HG02642 (cell line): ENCODE data around the gene YOD1.

Experiments used
- ATAC-seq: cut with Tn5 transposase; IDR thresholded peaks from one replicate; pipeline ENCODE4 v1.9.1; 2021; ENCODE audit warnings: mild to moderate bottlenecking; ENCODE audit not compliant: unreplicated experiment, poor library complexity

YOD1 gene

DNA sequence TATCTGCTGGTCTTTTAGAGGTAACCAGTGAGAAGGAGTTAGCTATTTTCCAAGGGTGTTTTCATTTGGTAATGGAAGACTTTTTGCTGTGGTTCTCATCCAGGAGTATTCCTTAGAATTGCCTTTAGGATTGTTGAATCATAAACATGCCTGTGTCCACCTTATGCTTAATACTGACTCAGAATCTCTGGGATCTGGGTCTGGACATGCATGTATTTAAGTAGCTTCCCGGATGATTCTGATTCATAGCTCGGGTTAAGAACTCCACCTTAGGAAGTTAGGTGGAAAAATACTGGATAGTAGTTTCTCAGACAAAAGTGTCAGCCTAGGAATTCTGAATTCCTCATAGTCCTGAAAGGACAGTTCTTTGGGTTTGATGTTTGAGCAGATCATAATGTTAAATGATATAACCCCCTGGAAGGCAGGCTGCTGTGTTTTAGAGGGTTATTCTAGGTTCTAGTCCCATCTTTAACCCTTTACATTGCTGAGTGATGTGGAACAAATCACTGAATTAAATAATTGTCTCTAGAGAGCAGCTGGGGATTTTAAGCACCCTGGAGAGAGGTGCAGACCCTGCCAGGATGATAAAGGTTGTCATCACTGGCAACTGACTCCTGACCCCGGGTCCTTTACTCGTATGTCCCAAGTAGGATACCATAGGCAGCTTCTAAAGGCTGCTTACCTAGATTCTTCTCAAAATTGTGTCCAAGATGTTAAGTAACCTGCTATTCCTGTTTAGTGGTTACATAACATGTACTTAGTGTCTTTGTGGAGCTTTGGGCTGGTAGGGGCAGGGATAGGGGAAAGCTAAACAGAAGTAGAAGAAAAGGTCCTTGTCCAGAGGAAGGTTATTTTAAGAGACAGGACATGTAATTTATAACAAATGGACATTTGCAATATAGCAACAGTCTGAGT lies 23.2 kb upstream of the YOD1 start:
- ATAC-seq, result no peak

DNA sequence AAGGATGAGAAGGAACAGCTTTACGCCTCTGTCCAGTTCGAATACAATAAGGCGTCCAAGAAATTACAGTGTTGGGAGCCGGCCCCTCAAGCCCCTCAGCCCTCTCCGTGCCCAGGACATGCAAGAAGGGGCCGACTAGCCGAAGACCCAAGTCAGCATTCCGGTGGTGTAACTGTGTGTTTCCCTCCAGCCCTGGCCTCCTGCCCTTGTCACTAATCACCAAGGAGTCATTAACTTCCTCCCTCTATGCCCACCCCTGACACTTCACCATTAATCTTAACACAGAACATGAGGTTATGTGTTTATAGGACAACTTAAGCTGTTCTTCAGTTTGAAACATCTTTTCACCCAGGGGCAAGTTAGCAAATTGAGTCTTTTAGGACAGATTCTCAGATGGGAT lies 21.2 kb upstream of the YOD1 start:
- ATAC-seq, result no peak

DNA sequence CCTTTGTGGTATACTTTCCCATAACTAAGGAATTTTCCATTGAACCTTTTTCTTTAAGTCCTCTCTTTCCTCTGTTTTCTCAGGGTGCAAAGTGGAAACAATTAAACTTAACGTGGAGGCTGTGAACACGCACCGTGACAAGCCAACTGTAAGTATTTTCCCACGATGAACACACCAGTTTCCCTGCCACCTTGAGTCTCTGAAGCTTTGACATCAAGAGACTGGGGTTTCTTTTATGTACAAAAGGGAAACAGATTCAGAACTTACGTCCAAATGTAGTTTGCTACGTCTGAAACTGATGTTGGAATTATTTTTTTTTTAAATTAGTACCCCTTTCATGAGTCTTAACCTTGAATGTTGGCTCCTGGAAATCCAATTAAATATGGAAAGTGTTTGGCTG lies 20.4 kb upstream of the YOD1 start:
- ATAC-seq, result no peak

DNA sequence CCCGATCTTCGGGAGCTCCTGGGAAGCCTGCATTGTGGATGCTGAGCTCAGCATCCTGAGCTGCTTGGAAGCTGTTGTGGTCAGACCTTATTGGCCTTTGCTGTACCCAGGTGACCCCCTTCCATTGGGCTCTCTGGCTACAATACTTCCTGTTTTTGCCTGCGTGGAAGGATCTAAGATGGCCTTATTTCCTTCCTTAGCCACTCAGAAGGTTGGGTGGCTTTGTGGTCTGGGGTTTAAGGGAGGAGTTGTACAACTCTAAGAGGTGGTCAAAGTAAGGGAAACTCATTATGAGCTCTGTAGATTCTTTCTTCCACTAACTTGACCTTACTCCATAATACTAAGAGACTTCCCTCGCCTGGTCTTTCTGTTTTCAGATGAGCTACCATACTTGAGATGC lies 19.8 kb upstream of the YOD1 start:
- ATAC-seq, result no peak

DNA sequence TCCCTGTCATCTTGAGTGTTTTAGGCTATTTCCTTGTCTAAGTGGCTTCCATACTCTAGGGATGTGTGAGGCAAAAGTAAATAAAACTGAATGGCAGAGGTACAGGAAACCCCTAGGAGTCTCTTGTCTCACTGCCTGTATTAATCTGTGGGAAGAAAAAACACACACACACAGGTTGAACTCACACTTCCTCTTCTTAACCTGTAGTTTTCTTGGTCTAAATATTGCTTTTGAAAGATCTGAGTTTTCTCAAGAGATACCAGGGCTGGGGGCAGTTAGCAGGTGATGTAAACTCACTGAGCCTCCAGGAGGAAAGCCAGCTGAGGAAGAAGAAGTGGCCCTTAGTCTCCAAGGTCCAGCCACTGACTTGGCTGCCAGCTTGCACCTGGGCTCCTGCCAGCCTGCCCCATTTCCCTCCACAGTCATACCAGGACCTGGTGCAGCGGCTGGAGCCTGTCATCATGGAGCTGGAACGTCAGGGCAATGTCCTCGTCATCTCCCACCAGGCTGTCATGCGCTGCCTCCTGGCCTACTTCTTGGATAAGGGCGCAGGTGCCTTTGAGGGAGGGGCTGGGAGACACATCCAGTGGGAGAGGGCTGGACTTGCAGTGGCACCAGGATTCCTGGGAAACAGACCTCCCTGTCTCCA lies 19.0 kb upstream of the YOD1 start:
- ATAC-seq, result no peak

DNA sequence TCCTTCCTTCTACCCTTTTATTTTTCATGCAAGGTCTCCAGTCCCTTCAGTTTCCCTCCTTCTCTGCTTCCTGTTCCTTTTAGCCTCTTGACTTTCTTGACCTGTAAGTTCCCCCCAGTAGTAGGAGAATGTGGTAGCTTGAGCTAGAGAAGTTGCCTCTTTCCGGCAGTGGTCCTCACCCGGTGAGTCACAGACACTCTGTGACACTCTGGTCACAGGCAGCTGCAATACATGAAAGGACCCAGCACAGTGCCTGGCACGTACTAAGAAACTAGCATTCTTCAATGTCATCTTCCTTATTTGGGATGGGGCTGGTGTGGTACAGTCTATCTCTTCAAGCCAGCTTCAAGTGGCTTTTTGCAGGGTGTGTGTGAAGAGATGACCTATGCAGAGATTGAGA lies 18.1 kb upstream of the YOD1 start:
- ATAC-seq, result no peak

DNA sequence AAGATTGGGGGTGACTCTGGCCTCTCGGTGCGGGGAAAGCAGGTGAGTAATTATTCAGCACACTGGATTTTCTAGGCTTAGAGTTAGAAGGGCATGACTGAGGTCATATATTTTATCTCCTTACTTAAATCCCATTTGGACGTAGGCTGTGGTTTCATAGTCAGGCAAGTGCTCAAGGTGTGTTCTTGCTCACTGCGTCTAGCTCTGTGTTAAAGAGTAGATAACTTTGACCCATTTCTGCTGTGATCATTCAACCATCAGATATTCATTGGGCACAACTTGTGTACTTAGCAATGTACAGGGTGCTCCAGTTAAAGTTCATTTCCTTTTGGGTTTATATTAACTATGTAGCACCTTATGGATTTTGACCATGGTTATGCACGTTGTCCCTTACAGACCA lies 16.7 kb upstream of the YOD1 start:
- no peak for ATAC-seq

DNA sequence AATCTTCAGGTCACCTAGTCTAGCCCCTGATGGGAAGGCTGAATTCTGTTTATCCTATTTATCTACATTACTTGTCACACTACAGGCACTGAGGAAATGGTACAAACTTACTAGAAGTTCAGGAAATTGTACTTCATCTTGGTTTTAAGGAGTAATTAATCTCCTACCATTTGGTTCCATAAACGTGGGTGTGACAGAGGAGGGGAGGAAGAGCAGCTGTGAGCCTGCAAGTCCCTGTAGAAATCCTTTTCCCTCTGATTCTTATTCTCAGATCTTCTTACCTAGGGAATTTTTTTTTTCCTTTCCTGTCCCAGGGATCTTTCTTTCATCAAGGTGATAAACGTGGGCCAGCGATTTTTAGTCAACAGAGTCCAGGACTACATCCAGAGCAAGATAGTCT lies 16.2 kb upstream of the YOD1 start:
- ATAC-seq, result no peak

DNA sequence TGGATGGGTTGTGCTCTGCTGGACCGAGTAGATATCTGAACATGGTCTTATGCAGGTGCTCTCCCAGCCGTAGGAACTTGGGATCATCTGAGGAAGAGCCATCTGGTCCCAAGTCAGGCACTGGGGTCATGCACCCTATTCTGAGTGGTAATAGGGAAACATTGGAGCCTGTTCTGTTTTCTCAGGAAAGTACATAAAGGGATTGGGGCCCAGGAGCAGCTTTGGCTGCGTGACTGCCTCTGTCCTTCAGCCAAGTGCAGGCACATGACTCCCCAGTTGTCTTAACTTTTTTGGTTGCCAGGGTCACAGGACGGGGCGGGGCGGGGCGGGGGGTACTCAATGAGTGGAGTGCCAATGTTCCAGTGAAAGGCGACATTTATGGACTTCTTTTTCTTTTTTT lies 13.6 kb upstream of the YOD1 start:
- ATAC-seq, result no peak

DNA sequence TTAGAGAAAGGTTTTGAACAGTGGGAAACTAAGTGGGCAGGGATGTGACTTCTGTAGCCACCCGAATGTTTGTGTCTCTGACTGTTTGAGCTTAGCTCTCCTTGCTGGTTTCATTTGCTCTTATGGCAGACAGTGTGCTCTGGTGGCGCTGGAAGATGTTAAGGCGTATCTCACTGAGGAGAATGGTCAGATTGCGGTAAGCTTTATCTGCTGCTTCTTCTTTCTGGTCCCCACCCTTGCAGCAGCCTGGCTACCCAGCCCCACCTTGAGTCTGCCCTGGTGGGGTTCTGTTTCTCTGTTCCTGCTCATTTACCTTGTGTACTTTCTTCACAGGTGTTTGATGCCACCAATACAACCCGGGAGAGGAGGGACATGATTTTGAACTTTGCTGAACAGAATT lies 12.0 kb upstream of the YOD1 start:
- ATAC-seq, result no peak

DNA sequence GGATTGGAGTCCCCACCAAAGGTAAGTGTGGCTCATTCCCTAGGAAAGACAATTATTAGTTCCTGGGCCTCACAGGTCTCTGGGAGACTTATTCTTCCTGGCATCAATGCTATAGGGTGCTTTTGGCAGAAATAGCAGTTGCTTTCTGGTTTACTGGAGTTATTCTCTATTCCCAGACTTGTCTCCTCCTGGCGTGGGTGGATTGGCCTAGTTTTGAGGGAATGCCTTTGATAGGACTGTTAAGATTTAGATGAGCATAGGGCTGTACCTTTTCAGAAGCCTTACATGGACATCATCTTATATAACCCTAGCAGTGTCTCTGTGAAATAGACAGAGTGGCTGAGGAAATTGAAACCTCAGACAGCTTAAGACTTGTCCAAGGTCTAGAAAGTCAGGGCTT lies 11.1 kb upstream of the YOD1 start:
- no peak for ATAC-seq

DNA sequence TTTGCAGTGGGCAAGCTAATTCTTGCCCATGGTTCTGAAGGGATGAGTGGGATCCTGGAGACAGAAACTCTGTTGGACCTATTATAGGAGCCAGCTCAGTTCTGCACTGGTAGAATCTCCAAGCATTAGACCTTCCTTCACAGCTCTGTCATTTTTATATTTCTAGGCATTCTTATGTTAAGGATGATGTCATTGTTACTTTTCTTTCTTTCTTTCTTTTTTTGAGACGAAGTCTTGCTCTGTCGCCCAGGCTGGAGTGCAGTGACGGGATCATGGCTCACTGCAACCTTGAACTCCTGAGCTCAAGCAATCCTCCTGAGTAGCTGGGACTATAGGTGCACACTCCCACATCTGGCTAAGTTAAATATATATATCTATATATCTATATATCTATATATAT lies 9.6 kb upstream of the YOD1 start:
- no peak for ATAC-seq

DNA sequence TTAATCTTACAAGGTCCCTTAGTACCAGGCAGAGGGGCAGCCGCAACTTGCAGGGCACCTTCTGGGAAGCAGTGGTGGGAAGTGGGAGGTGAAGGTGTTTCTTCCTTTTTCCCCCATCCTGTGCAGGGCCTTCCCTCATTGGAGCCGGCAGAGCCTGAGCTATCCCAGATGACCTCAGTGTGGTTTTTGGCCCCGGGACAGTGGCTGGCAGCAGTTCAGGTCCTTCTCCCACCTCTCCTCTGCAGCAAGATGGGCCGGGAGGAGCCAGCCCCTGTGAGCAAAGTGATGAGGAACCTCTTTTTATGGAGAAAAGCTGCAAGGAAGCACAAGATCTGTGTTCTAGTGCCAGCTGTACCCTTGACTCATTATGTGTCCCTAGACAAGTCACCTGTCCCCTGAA lies 8.9 kb upstream of the YOD1 start:
- no peak for ATAC-seq

DNA sequence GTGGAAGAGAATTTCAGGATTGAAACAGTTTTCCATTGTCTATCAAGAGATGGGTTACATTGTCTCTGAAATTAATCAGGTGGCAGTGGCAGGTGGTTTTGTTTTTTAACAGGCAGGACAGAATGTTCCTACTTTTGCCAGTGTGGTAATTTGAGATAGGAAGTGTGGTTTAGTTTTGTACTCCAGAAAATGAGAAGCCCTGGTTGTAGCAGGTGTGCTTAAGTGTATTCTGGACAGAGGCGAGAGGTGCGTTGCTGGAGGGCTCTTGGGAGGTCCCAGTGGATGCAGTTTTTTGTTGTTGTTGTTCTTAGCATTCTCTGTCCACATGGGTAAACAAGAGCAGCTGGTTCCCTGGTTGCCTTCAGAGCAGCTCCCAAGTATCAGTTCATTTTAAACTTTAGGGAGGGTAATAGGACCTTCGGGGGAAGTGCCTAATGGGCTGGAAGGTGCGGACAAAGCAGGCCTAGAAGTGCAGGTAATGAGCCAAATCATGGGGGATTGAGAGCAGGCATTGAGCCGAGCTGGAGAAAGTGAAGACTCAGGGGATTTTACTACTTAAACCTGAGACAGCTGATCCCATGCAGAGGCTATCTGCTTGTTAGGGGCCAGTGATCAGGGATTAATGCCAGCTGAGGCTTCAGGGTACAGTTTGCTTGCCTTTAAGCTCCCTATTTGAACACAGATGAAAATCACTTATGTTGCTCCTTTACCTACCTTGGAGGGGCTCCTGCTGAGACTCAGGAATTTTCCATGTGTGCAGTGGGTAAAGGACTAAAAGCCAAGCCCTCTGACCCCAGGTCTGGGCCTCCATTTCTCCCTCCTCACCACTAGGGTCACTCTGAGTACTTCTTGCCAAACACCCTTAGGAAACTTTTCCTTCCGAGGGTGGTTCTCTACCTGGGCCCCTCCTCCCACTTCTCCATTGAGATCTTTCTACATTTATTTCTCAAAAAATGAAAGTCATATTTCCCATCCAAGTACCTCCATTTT lies 8.2 kb upstream of the YOD1 start:
- no peak for ATAC-seq

DNA sequence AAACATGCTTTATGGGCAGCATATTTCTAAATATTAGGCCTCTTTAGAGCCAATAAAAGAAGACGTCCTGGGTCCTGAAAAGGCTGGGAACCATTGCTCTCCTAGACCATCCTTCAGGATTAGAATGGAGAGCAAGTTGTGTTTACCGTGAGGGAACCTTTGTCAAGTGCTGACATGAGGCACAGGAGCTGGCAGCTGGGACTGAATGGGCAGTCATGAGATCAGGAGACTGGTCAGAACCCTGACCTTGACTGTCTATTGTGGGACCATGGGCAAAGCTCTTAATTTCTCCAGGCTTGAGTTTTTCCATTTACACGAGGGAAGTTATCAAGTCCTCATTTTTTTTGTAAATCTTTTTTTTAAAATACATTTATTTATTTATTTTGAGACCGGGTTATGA lies 7.2 kb upstream of the YOD1 start:
- ATAC-seq, result no peak

DNA sequence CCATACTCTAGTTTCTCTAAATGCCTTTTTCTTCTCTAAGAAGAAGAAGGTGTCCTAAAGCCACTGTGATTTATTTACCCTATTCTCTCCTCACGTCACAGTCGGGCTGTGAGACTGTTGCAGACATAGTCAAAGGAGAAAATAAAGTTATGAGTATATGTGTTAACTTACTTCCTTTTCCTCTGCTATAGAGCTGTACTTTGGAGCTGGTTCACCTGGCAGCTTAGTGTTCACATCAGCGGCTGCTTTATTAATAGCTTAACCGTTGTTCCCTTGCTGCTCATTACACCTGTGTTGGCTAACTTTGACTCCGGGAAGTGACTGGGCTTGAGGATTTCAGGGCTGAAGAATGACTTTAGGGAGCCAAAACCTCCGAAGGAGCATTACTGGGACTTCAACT lies 5.7 kb upstream of the YOD1 start:
- no peak for ATAC-seq

DNA sequence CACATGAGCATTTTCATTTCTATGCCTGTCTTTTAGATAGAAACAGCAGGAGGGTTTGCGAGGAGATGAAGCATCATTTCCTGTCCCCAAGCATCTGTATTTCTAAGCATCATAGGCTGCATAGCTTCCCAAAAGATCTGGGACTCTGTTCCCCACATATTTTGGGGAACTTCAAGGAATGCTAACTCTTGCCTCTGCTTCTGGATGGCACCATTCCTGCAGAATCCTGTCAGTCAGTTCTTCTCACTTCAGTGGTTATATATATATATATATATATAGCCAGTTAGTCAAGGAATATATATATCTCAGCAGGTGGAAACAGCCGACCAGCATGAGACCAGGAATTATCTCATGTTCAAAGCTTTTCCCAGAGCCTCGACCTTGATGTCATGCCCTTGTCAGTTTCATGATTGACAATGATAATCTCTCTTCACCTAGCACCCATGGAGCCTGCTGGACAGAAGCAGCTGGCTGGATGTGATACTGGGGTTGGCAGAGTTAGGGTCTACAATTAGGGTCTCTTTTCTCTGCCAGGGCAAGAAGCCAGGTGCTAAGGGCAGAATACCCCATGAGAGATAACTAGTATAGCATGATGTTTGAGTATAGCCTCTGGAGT lies 4.5 kb upstream of the YOD1 start:
- no peak for ATAC-seq

DNA sequence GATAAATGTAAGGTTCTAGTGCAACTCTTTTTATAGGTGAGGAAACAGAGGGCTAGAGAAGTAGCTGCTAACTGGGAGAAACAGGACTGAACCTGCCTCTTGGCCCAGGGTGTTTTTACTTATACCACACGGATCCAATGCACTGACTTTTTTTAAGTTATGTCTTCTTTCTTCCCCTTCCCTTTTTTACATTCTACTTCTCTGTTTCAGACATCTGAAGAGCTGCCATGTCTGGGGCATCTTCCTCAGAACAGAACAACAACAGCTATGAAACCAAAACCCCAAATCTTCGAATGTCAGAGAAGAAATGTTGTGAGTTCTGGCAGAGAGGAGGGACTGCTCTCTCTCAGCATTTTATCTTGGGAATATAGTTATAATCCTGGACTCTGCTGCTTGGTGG lies 3.5 kb upstream of the YOD1 start:
- ATAC-seq, result no peak

DNA sequence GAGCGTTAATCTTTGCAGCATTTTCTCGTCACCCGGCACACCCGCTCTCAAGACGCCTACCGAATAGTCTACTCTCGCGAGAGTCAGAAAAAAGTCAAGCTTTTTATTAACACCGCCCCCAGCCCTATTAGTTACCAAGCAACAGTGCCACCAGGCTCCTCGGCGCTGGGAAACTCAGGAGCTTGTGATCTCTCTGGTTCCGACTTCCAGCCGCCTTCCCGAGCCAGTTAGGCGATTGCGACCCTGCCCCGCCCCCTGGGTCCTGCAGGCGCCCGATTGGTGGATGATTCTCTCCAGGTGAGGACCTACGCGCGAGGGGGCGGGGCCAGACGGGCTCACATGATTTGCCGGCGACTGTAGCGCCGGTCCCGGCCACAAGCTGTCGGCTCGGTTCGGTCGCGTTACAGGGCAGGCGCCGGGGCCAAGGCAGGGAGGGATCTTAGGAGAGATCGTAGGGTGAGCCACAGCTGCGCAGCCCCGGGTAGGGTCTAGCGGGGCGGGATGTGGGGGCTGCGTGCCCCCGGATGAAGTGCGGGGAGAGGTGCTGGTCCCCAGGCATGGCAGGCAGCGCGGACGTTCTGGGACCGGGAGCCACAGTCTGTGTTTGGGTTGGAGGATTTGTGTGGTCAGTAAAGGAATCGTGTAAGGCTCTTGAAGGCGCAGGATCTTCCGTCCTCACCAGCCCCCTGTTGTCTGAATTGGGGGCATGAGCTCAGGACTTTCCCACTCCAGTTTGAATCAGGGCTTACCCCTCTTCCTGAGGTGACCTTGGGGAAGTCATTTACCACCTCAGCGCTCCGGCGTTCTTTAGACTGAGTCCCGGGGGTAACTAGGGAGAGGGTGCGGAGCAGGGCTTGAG lies 2.1 kb upstream of the YOD1 start, which contains the start of gene PFKFB2:
TSS of gene PFKFB2 (plus strand) at position 365 of the 859 bp plus-strand sequence. CDS start 1,443 bp downstream, outside the sequence.
- ATAC-seq, result peak; percentile 79
